ENCODE measurements around the gene LCN1. TPM values are rescaled to one million over a fixed set of nuclear protein-coding genes. Genes with fewer than 3 reads are reported as not detected.
A peak's percentile ranks its signal among the peaks of the same experiment; 100 is the strongest.
"Not testable (repeated sequence)": the region's sequence is repeated elsewhere in the genome, so short reads cannot be mapped to it uniquely, and the experiment has no call there.

LCN1 gene
- total RNA-seq, 1 donor from 2014 or later: not detected

DNA sequence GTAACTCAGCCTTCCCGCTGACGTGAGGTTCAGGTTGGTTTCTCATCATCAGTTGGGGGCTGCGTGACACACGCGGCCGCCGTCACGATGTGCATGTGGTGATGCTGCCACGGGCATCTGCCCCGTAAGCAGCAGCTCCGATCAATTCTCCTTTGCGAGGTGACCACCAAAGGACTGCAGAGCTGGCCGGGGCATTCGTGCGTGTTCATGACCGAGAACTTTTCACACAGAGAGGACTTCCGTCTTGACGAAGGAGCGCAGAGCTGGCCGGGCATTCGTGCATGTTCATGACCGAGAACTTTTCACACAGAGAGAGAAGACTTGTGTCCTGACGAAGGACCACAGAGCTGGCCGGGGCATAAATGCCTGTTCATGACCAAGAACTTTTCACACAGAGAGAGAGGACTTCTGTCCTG is 3.8 kb upstream of the LCN1 start:
- DNase-seq (no peak), ATAC-seq (no peak)
- intact Hi-C loops (cut with micrococcal nuclease): no loop called here

DNA sequence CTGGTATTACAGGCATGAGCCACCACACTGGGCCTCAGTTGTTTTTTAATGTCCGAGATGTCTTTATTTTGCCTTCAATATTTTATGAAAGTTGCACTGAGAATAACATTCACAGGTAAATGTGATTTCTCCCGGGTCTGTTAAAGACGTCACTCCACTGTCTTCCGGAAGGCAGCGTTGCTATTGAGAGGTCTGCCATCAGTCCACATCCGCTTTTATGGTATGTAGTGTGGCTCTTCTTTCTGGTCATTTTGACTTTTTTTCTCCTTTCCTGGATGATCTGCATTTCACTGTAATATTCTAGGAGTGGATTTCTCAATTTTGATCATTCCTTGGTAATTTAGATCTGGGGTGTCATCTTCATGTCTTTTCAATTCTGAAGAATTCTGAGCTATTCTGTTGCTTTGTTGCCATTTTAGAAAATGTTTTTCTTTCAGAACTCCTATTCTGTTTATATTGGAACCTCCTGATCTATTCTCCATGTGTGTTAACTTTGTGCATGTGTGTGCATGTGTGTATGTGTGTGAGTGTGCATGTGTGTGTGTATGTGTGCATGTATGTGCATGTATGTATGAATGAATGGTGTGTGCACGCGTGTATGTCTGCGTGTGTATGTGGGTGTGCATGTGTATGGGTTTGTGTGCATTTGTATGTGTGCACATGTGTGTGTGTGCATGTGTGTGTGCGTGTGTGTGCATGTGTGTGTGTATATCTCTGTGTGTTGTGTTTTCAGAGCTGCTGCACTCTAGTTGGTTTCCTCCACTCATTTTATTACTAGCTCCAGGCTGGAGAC is 1.9 kb upstream of the LCN1 start:
- DNase-seq: no peak
- no peak for ATAC-seq
- intact Hi-C loops (cut with micrococcal nuclease): no loop called here

GRCh38 chr9:135521608-135522095 is 412 bp downstream of the LCN1 start:
- DNase-seq (no peak), ATAC-seq (no peak)
- intact Hi-C loops (cut with micrococcal nuclease): no loop called here

DNA sequence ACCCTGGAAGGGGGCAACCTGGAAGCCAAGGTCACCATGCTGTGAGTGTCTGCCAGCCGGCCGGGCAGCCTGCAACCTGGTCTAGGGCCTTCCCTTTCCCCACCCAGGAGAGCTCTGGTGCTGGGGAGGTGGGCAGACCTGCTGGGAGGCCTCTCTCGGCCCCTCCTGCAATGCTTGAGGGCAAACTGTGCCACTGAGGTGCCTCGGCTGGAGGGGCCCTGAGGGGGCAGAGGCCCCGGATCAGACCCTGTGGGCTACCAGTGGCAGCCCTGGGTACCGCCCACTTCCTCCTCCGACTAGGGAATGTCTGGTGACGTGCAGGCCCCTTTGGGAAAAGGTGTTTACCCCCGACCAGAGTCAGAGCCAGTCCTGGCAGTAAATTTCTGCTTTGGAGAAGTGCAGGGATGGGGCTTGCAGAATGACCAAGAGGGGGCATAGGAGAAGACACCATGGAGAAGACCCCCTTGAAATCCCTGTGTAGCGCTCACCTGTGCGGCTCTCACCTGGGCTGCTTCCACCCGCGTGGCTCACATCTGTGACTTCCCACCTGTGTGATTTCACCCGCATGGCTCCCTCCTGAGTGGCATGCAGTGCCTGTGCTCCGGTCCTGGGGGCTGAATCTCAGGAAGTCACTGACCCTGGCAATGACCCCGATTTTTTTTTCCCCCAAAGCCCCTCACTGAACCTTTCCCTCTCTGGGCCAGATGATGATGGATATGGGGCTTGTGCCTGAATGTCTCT is 1.1 kb downstream of the LCN1 start:
- ATAC-seq (no peak), DNase-seq (no peak)
- intact Hi-C loops (cut with micrococcal nuclease): no loop called here

- DNase-seq (no peak), ATAC-seq (no peak)
- intact Hi-C loops (cut with micrococcal nuclease): no loop called here
Observed at GRCh38 chr9:135522931-135523330, 1.7 kb downstream of the LCN1 start.

GRCh38 chr9:135523521-135524129 is 2.4 kb downstream of the LCN1 start:
- no peak for ATAC-seq
- DNase-seq: no peak
- intact Hi-C loops (cut with micrococcal nuclease): no loop called here

DNA sequence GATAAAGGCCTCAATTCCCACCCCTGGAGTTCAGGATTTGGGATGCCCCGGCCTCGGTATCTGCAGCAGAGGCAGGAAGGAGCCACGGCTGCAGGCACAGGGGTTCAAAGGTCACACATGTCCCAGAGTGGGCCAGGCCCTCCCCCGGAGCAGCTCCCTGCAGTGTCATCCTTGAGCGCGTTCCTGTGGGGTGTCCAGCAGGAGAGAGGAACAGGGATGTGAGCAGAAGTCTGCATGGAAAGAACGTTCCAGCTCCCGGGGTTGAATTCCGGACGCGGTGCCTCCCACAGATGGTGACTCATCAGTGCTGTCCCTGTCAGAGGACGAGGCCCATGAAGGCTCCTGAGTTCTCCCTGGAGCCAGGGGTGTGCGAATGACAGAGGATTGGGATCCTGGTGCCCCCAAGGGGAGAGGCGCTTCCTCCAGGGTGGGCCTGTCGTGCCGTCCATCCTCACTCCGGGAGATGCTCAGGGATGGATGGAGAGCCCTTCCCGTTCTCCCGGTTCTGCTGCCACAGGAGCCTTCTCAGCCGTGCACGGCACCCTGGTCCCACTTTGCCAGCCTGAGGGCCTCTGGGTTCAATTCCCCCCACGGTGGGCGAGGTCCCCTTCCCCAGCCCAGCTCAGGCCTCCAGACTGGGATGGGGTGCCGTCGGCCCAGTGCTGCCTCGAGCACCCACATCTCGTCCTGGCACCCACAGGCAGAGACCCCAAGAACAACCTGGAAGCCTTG is 3.1 kb downstream of the LCN1 start:
- DNase-seq: no peak
- intact Hi-C loops (cut with micrococcal nuclease): no loop called here
- no peak for ATAC-seq

- DNase-seq (no peak), ATAC-seq (no peak)
- intact Hi-C loops (cut with micrococcal nuclease): no loop called here
Observed at GRCh38 chr9:135525241-135526088, 4.2 kb downstream of the LCN1 start.

- ATAC-seq: no peak
- intact Hi-C loops (cut with micrococcal nuclease): no loop called here
- DNase-seq: no peak
Observed at GRCh38 chr9:135526089-135526729, 5.0 kb downstream of the LCN1 start.

GRCh38 chr9:135526730-135527571 is 5.7 kb downstream of the LCN1 start:
- no peak for ATAC-seq
- DNase-seq: no peak

DNA sequence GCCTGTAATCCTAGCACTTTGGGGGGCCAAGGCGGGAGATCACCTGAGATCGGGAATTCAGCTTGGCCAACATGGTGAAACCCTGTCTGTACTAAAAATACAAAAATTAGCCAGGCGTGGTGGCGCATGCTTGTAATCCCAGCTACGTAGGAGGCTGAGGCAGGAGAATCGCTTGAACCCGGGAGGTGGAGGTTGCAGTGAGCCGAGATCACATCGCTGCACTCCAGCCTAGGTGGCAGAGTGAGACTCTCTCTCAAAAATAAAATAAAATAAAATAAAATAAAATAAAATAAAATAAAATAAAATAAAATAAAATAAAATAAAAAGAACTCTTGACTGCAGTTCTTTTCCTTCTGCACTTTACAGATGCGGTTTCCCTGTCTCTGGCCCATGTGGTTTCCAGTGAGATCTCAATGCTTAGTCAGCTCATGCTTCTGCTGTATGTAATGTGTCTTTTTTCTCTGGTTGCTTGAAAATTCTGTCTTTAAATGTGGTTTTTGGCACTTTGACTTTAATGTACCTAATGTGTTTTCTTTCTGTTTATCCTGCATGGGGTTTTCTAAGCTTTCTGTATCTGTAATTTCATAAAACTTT is 7.7 kb downstream of the LCN1 start:
- DNase-seq; ATAC-seq; intact Hi-C loops (cut with micrococcal nuclease): not testable (repeated sequence)

More at GRCh38 chr9:135526730-135527571, 5.7 kb downstream of the LCN1 start:
- intact Hi-C loops (cut with micrococcal nuclease): no loop called here

DNA sequence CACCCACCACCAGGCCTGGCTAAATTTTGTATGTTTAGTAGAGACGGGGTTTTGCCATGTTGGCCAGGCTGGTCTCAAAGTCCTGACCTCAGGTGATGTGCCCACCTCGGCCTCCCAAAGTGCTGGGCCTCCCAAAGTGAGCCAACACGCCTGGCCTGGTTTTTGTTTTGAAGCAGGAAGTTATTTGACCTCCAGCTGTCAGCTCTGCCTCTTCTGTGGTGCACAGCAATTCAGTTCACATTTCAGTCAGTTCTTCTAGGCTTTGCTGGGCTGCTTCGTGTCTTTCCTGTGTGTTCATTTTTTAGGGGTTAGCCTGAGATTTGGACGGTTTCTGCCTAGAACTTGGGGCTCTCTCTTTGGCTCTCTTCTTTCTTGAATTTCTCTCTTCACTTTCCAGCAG is 8.9 kb downstream of the LCN1 start:
- DNase-seq: no peak
- intact Hi-C loops (cut with micrococcal nuclease): no loop called here
- no peak for ATAC-seq

- intact Hi-C loops (cut with micrococcal nuclease): no loop called here
- no peak for ATAC-seq
- no peak for DNase-seq
Observed at GRCh38 chr9:135531096-135531495, 9.9 kb downstream of the LCN1 start.

DNA sequence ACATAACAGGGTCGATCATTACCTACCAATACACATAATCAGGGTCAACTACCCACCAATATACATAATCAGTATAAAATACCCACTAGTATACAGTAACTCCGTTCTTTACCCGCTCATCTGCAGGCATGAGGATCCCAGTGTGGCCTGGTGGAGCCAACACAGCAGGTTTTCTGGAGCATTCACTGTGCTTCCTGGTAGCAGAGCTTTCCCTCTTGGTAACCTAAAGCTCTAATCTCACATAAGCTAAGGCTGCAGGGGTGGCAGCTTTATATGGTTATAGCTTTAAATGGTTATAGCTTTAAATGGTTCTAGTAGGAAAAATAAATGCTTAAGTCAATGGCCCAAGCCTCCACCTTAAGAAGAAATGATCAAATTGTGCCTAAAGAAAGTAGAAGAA is 11.9 kb downstream of the LCN1 start:
- ATAC-seq (no peak), DNase-seq (no peak)
- intact Hi-C loops (cut with micrococcal nuclease): no loop called here

DNA sequence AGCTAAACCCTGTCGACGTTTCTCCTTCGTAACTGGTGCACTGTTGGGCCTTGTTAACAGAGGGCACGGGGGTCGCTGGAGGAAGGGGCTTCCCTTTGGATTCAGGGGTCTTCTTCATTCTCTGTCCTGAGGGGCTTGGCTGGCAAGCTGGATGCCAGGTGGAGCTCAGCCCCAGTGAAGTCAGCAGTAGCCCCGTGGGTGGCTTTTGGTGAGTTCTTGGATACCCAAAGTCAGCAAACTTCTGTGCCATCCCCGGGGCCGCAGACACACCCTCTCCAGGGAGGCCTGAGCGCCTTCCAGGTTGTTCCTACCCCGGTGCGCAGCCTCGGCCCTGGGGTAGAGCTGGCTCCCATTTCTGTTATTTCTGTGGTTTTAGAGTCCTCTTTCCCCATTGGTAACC is 12.4 kb downstream of the LCN1 start:
- ATAC-seq (no peak), DNase-seq (no peak)
- intact Hi-C loops (cut with micrococcal nuclease): no loop called here

DNA sequence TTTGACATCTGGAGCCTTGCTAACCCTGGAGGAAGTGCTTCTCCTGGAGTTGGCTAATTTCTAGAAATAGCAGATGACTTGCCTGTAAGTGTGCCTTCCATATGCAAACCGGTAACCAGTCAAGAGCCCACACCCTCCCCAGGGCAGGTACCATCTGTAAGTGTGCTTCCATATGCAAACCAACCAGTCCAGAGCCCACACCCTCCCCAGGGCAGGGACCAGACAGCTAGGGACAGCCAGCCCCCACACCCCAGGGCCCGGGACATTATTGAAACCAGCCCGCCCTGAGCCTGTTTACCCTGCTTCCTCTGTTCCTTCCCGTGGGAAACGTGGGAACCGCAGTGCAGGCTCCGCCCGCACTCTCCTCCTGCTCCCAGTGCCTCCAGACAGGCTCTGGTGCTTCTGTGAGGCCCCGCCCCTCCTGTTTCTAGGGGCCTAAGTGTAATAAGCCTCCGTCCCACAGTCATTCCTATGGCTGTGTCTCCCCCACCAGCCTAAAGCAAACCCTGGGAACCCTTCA is 13.0 kb downstream of the LCN1 start:
- ATAC-seq: peak; percentile 29
- DNase-seq; intact Hi-C loops (cut with micrococcal nuclease): not testable (repeated sequence)

DNA sequence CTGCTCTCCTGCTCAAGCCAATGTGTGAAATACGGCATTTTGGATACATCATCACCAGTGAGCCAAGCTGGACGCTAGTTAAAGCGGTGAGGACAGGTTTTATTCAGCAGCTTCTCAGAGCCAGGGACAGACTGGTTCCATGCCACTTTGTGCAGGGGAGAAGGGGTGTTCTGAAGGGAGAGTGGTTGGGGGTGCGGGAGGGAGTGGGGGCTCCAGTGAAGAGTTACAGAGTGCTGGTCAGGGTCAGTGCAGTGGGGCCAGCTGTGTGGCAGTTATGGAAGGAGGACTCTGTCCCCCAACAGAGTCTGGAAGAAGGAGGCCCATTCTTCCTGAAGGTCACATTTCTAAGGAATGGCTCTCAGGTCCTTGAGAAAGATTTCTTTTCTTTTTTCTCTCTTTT is 13.6 kb downstream of the LCN1 start:
- intact Hi-C loops (cut with micrococcal nuclease); DNase-seq; ATAC-seq: not testable (repeated sequence)

All from left ventricle myocardium superior (tissue), 1 donor.